Right renal pelvis (tissue), 4 donors: ENCODE results near the gene FRMD4A. TPM values are rescaled to one million over a fixed set of nuclear protein-coding genes. Genes with fewer than 3 reads are reported as not detected.
"Not testable (repeated sequence)": the region's sequence is repeated elsewhere in the genome, so short reads cannot be mapped to it uniquely, and the experiment has no call there.

Experiments
- DNase-seq, 4 donors: peaks; one replicate each; pipeline ENCODE4 v3.0.0-alpha.2; 2013; ENCODE audit warnings: low read depth in 4 of 4, low spot score in 3 of 4, missing footprints in 1 of 4
- polyA plus RNA-seq, 4 donors: library from polyadenylated mRNA; unstranded; fragments of 120-200 nt; gene quantifications; one replicate each; pipeline ENCODE4 v1.2.1, GENCODE V29; 2013; ENCODE audit not compliant: insufficient read length in 4 of 4

The FRMD4A gene
- polyA plus RNA-seq, 4 donors, result 76.2 to 81.0 (median 78.2) TPM

DNA sequence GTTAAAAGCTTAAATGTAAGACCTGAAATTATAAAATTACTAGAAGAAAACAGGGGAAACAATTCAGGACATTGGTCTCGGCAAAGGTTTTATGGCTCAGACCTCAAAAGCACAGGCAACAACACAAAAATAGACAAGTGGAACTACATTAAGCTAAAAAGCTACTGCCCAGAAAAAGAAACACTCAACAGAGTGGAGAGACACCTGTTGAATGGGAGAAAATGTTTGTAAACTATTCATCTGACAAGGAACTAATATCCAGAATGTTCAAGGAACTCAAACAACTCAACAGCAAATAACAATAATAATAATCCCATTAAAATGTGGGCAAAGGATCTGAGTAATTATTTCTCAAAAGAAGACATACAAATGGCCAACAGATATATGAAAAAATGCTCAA lies 170.4 kb downstream of the FRMD4A start:
- DNase-seq, result no peak

DNA sequence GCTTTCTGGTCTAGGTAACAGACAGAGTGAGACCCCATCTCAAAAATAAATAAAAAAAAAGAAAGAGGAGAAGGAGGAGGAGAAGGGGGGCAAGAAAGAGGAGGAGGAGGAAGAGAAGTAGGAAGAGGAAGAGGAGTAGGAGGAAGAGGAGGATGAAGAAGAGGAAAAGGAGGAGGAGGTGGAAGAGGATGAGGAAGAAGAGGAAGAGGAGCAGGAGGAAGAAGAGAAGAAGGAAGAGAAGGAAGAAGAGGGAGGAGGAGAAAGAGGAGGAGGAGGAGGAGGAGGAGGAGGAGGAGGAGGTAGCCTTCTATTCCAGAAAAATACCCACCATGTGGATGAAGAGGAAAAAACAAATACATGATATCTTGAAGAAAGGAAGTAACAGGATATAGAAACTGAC lies 172.1 kb downstream of the FRMD4A start:
- no peak for DNase-seq

DNA sequence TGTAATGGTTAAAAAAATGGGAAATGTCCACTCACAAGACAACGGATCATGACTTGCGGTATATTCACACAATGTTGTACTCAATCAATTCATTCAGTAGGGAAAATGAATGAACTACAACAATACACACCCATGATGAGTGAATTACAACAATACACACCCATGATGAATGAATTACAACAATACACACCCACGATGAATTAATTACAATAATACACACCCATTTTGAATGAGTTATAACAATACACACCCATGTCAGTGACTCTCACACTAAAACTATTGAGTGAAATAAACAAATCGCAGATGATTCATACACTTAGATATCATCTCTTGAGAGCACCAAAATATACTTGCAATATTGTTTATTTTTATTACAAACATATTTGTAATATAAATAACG lies 174.6 kb downstream of the FRMD4A start:
- DNase-seq, result no peak

DNA sequence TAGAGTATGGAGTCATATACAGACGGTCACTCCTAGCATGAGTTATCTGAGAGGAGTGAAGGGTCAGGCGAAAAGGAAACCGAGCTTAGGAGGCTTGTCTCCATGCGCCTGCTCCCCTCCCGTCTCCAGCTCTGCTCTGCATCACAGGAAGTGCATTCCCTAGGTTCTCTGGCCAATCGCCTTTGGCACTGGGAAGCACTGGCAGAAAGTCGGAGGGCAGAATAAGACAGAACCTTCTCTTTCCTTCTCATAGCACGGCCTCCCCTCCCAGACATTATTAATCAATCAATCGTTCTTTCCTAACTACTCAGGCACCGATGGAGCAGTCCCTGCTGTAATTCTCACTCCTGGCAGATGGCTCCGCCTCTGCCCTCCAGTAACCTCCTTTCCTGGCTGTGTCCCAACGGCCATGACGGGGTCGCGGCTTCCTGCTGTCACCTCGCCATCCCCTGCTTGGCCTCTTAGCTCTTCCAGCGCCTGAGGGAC lies 177.1 kb downstream of the FRMD4A start:
- DNase-seq, result no peak

DNA sequence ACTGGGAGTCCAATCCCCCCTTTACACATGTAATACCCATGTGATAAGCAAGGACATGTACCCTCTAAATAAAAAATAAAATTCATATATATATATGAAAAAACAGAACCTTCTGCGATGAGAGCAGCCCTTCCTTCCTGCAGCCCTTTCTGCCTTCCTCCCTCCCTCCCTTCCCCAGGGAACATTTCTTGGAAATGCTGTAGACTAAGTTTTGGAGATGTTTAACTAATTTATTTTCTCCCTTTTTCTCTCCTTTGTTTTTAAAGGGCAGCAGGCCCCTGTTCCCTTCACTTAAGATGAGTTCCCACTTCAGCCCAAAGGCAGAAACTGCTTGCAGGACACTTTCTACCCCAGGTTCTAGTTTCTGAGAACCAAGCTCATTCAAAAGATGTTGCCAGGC lies 179.2 kb downstream of the FRMD4A start:
- no peak for DNase-seq

GRCh38 chr10:14150526-14150925 lies 180.2 kb downstream of the FRMD4A start:
- DNase-seq, result no peak

- DNase-seq, result no peak
Observed at GRCh38 chr10:14146501-14146900, 184.2 kb downstream of the FRMD4A start.

- DNase-seq, result no peak
Observed at GRCh38 chr10:14146025-14146424, 184.7 kb downstream of the FRMD4A start.

GRCh38 chr10:14144451-14144850 lies 186.3 kb downstream of the FRMD4A start:
- DNase-seq, result no peak

- no peak for DNase-seq
Observed at GRCh38 chr10:14142606-14143250, 188.0 kb downstream of the FRMD4A start.

GRCh38 chr10:14141283-14141682 lies 189.4 kb downstream of the FRMD4A start:
- no peak for DNase-seq

DNA sequence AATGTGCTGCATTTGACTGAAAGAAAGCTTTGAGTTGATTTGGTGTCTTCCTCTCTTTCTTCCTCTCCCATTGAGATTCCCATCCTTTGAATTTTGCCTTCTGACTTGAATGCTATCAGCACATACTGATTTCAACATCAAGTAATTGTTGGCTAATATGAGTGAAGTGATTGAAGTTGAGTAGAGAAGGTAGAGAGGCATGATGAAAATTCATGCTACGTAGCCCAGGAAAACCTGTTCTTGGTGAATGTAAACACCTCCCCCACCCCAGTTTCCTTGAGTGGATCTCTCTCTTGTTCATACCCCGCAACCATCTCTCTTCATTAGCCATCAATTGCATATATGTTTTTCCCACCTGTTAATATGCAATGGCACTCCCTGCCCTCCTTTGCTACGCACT lies 193.3 kb downstream of the FRMD4A start:
- no peak for DNase-seq

DNA sequence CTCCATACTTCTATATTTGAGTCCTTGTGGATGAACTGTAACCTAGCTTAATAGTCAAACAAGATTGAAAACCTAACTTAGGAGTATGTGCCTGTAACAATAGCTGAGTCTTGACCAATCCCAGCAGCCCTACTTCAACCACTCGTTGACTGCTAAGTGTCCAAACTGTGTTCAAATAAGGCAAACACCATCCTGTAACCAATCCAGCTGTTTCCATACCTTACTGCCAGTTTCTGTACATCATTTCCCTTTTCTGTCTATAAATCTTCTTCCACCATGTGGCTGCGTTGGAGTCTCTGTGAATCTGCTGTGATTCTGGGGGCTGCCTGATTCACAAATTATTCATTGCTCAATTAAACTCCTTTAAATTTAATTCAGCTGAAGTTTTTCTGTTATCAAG lies 195.5 kb downstream of the FRMD4A start:
- DNase-seq, result not testable (repeated sequence)

GRCh38 chr10:14134275-14134674 lies 196.4 kb downstream of the FRMD4A start:
- no peak for DNase-seq

DNA sequence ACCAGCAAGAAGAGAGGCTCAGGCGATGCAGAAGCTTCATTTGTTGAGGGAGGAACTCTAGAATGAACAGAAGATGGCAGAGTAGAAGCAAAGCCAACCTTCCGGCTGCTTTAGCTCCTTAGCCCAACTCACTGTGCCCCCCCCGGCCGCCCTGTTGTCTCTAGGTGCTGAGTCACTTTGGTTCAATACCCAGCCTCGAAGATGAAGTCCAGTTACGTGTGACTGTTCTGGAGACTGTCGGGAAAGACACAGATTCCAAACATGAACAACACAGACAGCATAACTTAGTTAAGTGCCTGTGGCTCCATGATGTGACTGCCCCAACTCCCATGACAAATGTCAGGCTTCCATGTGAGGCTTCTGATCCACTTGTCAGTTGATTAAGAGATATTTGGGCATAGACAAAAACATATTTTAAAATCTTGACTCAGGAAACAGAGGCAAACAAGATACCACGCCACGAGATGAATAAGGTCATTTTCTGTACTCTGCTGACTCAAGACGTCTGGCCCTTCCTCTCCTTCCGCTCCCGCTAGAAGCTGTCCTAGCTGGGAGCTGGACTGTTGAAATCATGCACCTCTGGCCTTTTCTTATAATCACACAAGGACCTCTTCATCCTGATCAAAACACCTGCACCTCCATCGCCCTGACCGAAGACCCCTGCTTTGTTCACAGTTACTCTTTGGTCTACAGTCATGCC lies 199.3 kb downstream of the FRMD4A start:
- no peak for DNase-seq

- no peak for DNase-seq
Observed at GRCh38 chr10:14129770-14130169, 201.0 kb downstream of the FRMD4A start.

- DNase-seq, result no peak
Observed at GRCh38 chr10:14128519-14128918, 202.2 kb downstream of the FRMD4A start.

- DNase-seq, result no peak
Observed at GRCh38 chr10:14126697-14127440, 203.9 kb downstream of the FRMD4A start.

- no peak for DNase-seq
Observed at GRCh38 chr10:14125564-14125963, 205.2 kb downstream of the FRMD4A start.

- DNase-seq, result no peak
Observed at GRCh38 chr10:14124941-14125340, 205.8 kb downstream of the FRMD4A start.

GRCh38 chr10:14123139-14123538 lies 207.6 kb downstream of the FRMD4A start:
- DNase-seq, result no peak

DNA sequence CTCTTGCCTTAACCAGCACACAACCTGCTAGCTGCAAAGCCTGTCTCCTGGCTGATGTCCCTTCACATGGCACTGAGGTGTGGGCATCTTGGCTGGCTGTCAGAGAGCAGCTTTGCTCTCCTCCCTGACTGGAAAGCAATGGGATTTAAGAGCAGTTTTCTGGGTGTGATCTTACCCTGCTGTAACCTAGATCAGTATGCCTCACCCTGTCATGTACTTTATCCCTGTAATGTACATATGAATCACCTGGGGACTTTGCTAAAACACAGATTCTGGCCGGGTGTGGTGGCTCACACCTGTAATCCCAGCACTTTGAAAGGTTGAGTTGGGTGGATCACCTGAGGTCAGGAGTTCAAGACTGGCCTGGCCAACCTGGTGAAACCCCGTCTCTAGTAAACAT lies 209.9 kb downstream of the FRMD4A start:
- DNase-seq, result no peak
